ENCODE measurements around the gene NCKAP5. TPM values are rescaled to one million over a fixed set of nuclear protein-coding genes. Genes with fewer than 3 reads are reported as not detected.

NCKAP5 gene
- total RNA-seq, 4 donors from 2014 or later, result 0.55 to 6.6 (median 3.3) TPM; not detected in 1

DNA sequence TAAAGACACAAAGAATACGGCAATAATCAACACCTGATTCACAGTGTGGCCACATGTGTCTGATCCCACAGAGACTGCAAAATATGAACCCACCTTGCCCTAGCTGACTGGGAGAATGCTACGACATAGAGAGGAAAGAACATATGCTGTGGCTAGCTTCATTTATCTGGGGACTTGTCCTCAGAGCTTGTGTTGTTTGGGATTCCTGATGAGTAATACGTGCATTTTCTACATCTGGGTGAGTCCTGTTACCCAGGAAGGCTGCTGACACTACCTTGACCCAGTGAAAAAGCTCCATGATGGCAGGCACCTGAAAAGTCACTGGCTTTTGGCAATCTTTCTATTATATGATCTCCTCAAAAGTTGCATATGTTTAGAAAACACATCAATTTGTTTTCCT, 470.6 kb downstream of the NCKAP5 start:
- no peak for DNase-seq
- H3K27ac ChIP-seq, result no peak overlapping the region
- intact Hi-C loops (cut with DNase I; ENCODE audit: low total_unique reads), result no loop called here
- no peaks in the 10 kb centered on the region for H3K4me1 ChIP-seq
- no peaks in the 10 kb centered on the region for H3K36me3 ChIP-seq
- no peak overlapping the region for H3K4me3 ChIP-seq
- no peaks in the 10 kb centered on the region for H3K27me3 ChIP-seq
- TF ChIP-seq, protein P1, sequence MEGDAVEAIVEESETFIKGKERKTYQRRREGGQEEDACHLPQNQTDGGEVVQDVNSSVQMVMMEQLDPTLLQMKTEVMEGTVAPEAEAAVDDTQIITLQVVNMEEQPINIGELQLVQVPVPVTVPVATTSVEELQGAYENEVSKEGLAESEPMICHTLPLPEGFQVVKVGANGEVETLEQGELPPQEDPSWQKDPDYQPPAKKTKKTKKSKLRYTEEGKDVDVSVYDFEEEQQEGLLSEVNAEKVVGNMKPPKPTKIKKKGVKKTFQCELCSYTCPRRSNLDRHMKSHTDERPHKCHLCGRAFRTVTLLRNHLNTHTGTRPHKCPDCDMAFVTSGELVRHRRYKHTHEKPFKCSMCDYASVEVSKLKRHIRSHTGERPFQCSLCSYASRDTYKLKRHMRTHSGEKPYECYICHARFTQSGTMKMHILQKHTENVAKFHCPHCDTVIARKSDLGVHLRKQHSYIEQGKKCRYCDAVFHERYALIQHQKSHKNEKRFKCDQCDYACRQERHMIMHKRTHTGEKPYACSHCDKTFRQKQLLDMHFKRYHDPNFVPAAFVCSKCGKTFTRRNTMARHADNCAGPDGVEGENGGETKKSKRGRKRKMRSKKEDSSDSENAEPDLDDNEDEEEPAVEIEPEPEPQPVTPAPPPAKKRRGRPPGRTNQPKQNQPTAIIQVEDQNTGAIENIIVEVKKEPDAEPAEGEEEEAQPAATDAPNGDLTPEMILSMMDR (IDR thresholded peaks at IDR 0.05), result no peak
- no peak for TF ChIP-seq POLR2A (IDR thresholded peaks at IDR 0.05)
- H3K9me3 ChIP-seq, result no peaks in the 10 kb centered on the region

DNA sequence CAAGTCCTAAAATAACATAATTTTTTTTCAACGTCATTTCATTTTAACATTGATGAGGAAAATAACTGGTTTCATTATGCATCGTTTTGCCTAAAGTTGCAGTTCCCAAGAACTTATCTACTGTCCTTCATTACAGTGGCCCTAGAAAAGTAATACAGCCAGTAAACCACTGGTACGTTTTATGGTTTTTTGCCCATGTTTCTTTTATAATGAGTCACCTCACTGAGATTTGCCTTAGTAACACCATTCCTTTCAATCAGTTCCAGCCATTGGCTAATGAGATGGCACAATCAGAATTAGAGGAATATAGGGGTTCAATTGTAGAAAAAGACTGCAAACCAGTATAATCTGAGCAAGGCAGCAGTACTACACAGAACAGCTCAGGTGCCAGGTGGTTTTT, 475.7 kb downstream of the NCKAP5 start:
- no peak overlapping the region for H3K27ac ChIP-seq
- DNase-seq, result no peak
- H3K4me1 ChIP-seq, result no peaks in the 10 kb centered on the region
- no peaks in the 10 kb centered on the region for H3K9me3 ChIP-seq
- TF ChIP-seq POLR2A (IDR thresholded peaks at IDR 0.05), result no peak
- TF ChIP-seq, protein P1 (IDR thresholded peaks at IDR 0.05), result no peak
- intact Hi-C loops (cut with DNase I; ENCODE audit: low total_unique reads), result no loop called here
- no peaks in the 10 kb centered on the region for H3K27me3 ChIP-seq
- no peaks in the 10 kb centered on the region for H3K36me3 ChIP-seq
- H3K4me3 ChIP-seq, result no peak overlapping the region

DNA sequence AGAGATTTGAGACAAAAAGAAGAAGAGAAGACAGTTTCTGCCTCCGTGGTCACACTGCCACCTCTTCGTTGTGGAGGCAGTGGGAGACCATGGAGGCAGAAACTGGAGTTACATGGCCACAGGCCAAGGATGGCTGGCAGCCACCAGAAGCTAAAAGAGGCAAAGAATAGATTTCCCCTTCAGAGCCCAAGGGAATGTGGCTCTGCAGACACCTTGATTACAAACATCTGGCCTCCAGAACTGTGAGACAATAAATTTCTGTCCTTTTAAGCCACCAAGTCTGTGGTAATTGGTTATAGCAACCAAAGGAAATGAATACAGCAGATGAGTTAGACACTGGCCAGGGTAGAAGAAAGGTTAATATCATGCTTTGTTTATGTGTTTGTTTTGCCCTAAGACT, 477.9 kb downstream of the NCKAP5 start:
- Histone ChIP-seq H3K4me3 (no peak overlapping the region), H3K36me3 (no peaks in the 10 kb centered on the region), H3K9me3 (no peaks in the 10 kb centered on the region), H3K27ac (no peak overlapping the region), H3K4me1 (no peaks in the 10 kb centered on the region), H3K27me3 (no peaks in the 10 kb centered on the region)
- TF ChIP-seq, protein P1 (IDR thresholded peaks at IDR 0.05), result no peak
- no peak for TF ChIP-seq POLR2A (IDR thresholded peaks at IDR 0.05)
- intact Hi-C loops (cut with DNase I; ENCODE audit: low total_unique reads), result no loop called here
- DNase-seq, result no peak

DNA sequence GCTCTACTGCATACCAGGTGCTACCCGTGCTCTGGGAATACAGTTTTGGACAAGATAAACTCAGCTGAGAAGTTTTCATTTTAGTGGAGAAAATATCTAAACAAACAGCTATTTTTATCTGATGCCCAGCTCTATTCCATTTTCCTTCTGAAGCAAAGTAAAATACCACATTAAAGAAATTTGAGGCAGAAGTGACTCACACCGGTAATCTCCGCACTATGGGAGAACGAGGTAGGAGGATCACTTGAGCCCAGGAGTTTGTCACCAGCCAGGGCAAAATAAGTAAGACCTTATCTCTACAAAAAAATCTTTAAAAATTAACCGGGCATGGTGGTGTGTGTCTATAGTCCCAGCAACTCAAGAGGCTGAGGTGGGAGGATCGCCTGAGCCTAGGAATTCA, 482.1 kb downstream of the NCKAP5 start:
- no peak for DNase-seq
- intact Hi-C loops (cut with DNase I; ENCODE audit: low total_unique reads), result no loop called here
- Histone ChIP-seq H3K27me3 (no peaks in the 10 kb centered on the region), H3K9me3 (no peaks in the 10 kb centered on the region), H3K36me3 (no peaks in the 10 kb centered on the region), H3K4me3 (no peak overlapping the region), H3K27ac (no peak overlapping the region), H3K4me1 (no peaks in the 10 kb centered on the region)
- TF ChIP-seq POLR2A (IDR thresholded peaks at IDR 0.05), result no peak
- TF ChIP-seq, protein P1 (IDR thresholded peaks at IDR 0.05), result no peak

DNA sequence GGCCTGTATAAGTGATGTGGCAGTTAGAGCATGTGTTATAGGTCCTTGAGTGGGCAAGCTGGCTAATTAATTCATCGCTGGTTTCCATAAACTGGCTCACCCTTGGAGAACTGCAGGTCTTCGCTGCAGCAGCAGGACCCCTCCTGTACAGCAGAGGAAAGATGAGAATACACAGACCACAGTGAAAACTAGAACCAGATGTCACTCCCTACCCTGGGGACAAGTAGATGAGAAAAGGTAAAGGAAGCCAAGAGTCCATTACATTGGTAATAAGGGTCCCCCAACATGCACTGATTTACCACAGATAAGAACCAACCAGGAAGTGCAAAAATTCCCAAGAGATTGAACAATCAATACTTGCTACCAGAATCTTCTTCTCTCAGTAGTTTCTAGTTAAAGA, 482.6 kb downstream of the NCKAP5 start:
- Histone ChIP-seq H3K27me3 (no peaks in the 10 kb centered on the region), H3K36me3 (no peaks in the 10 kb centered on the region), H3K4me3 (no peak overlapping the region), H3K27ac (no peak overlapping the region), H3K9me3 (no peaks in the 10 kb centered on the region), H3K4me1 (no peaks in the 10 kb centered on the region)
- DNase-seq, result no peak
- intact Hi-C loops (cut with DNase I; ENCODE audit: low total_unique reads), result no loop called here
- TF ChIP-seq POLR2A (IDR thresholded peaks at IDR 0.05), result no peak
- TF ChIP-seq, protein P1 (IDR thresholded peaks at IDR 0.05), result no peak
